Measurements from ENCODE around the gene RIIAD1. TPM values are rescaled to one million over a fixed set of nuclear protein-coding genes. Genes with fewer than 3 reads are reported as not detected.

The RIIAD1 gene
- total and polyA plus RNA-seq, 8 donors = 1.4 TPM; not detected in 7

DNA sequence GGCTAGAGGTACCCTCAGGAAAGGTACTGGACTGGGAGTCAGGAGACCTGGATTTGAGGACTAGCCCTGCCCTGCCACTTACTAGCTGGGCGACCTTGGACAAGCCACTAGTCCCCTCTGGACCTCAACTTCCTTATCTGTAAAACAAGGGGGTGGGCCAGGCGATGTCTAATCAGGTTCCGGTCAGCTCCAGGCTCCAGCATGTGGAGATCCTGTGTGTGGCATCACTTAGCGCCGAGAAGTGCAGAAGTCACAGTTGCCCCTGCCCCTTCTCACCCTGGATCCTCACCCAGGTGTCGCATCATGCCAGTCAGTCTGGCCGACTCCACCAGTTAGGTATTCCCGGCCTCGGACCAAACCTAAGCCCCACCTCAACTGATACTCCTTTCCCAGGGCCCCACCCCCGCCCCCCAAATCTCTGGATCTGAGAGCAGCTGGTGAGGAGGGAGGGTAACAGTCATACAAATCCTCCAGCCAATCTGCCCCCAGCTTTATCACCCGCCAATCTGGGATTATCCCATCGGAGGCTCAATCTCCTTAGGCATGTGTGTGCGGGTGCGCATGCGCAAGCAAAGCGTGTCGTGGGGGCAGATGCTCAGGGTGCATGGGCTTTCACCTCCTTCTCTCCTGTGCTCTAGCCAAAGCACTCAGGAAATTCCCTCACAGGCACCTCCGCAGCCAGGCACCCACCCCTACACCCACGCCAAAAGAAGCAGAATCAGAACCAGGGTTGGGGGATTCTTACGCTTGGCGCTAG is 10.1 kb upstream of the RIIAD1 start:
- TF ChIP-seq EP300 (IDR thresholded peaks at IDR 0.05) (no peak), POLR2A (IDR thresholded peaks at IDR 0.05) (no peak), POLR2AphosphoS5 (IDR thresholded peaks at IDR 0.05) (no peak)
- TF ChIP-seq, protein P1, sequence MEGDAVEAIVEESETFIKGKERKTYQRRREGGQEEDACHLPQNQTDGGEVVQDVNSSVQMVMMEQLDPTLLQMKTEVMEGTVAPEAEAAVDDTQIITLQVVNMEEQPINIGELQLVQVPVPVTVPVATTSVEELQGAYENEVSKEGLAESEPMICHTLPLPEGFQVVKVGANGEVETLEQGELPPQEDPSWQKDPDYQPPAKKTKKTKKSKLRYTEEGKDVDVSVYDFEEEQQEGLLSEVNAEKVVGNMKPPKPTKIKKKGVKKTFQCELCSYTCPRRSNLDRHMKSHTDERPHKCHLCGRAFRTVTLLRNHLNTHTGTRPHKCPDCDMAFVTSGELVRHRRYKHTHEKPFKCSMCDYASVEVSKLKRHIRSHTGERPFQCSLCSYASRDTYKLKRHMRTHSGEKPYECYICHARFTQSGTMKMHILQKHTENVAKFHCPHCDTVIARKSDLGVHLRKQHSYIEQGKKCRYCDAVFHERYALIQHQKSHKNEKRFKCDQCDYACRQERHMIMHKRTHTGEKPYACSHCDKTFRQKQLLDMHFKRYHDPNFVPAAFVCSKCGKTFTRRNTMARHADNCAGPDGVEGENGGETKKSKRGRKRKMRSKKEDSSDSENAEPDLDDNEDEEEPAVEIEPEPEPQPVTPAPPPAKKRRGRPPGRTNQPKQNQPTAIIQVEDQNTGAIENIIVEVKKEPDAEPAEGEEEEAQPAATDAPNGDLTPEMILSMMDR (IDR thresholded peaks at IDR 0.05) = no peak
- no peaks in the 10 kb centered on the region for H3K36me3 ChIP-seq
- no peaks in the 10 kb centered on the region for H3K9me3 ChIP-seq
- peaks cover 0 to 3% (median under 1%) of the 10 kb centered on the region in 4 donors for H3K4me1 ChIP-seq
- DNase-seq = no peak
- no peak overlapping the region for H3K27ac ChIP-seq
- 82 to 87% (median 85%) methylated on average over 17 to 21 of the region's 21 CpGs for WGBS, 5 donors
- H3K27me3 ChIP-seq = peaks cover 0 to 31% (median 7%) of the 10 kb centered on the region in 3 donors
- no peak overlapping the region for H3K4me3 ChIP-seq
- intact Hi-C loops (cut with DNase I; ENCODE audit: low total_unique reads) = no loop called here

GRCh38 chr1:151711951-151712350 is 9.4 kb upstream of the RIIAD1 start:
- Histone ChIP-seq H3K27ac (no peak overlapping the region), H3K4me3 (no peak overlapping the region), H3K36me3 (no peaks in the 10 kb centered on the region), H3K27me3 (peaks cover 0 to 39% (median 14%) of the 10 kb centered on the region in 3 donors), H3K4me1 (peaks cover 5 to 10% (median 8%) of the 10 kb centered on the region in 4 donors), H3K9me3 (no peaks in the 10 kb centered on the region)
- TF ChIP-seq, protein P1 (IDR thresholded peaks at IDR 0.05) = no peak
- no peak for TF ChIP-seq EP300 (IDR thresholded peaks at IDR 0.05)
- no peak for TF ChIP-seq POLR2AphosphoS5 (IDR thresholded peaks at IDR 0.05)
- TF ChIP-seq POLR2A (IDR thresholded peaks at IDR 0.05) = no peak
- intact Hi-C loops (cut with DNase I; ENCODE audit: low total_unique reads) = no loop called here
- peak in 1 of 2 donors; percentile 75 for DNase-seq
- 62 to 68% (median 66%) methylated on average over 9 to 10 of the region's 10 CpGs for WGBS, 5 donors

- Histone ChIP-seq H3K4me3 (no peak overlapping the region), H3K27ac (no peak overlapping the region), H3K27me3 (peaks cover 0 to 50% (median 25%) of the 10 kb centered on the region in 3 donors), H3K9me3 (no peaks in the 10 kb centered on the region), H3K4me1 (peaks cover 12 to 19% (median 16%) of the 10 kb centered on the region in 4 donors), H3K36me3 (no peaks in the 10 kb centered on the region)
- WGBS, 5 donors = 26 to 83% (median 39%) methylated on average over 1 to 2 of the region's 2 CpGs
- no peak for TF ChIP-seq EP300 (IDR thresholded peaks at IDR 0.05)
- TF ChIP-seq, protein P1 (IDR thresholded peaks at IDR 0.05) = no peak
- DNase-seq = peak; percentile 40 to 85
- intact Hi-C loops (cut with DNase I; ENCODE audit: low total_unique reads) = no loop called here
Measured at GRCh38 chr1:151713044-151713443, 8.3 kb upstream of the RIIAD1 start.

- H3K4me1 ChIP-seq = peaks cover 12 to 22% (median 17%) of the 10 kb centered on the region in 4 donors
- H3K9me3 ChIP-seq = no peaks in the 10 kb centered on the region
- intact Hi-C loops (cut with DNase I; ENCODE audit: low total_unique reads) = no loop called here
- no peak for DNase-seq
- H3K36me3 ChIP-seq = no peaks in the 10 kb centered on the region
- TF ChIP-seq POLR2AphosphoS5 (IDR thresholded peaks at IDR 0.05) (no peak), EP300 (IDR thresholded peaks at IDR 0.05) (no peak), POLR2A (IDR thresholded peaks at IDR 0.05) (no peak)
- TF ChIP-seq, protein P1 (IDR thresholded peaks at IDR 0.05) = no peak
- WGBS, 5 donors = 67 to 96% (median 83%) methylated on average over 2 of the region's 2 CpGs
- H3K27ac ChIP-seq = no peak overlapping the region
- peaks cover 0 to 57% (median 25%) of the 10 kb centered on the region in 3 donors for H3K27me3 ChIP-seq
- no peak overlapping the region for H3K4me3 ChIP-seq
Measured at GRCh38 chr1:151713874-151714273, 7.4 kb upstream of the RIIAD1 start.

Measured in stomach (tissue), 9 donors.